ENCODE measurements around the gene KLHL30.

KLHL30 gene

GRCh38 chr2:238143239-238143951, 4.9 kb downstream of the KLHL30 start:
- Histone ChIP-seq H3K79me2 (ENCODE audit: insufficient read depth, low read depth) (no peaks in the 10 kb centered on the region), H3K4me2 (no peak overlapping the region), H4K20me1 (ENCODE audit: insufficient read depth) (no peaks in the 10 kb centered on the region), H3K27ac (no peak overlapping the region), H2AFZ (ENCODE audit: low read depth) (no peak overlapping the region), H3K4me1 (ENCODE audit: low read depth, poor library complexity, severe bottlenecking) (peaks cover 4% of the 10 kb centered on the region), H3K27me3 (ENCODE audit: insufficient read depth, low read depth) (no peaks in the 10 kb centered on the region), H3K4me3 (IDR thresholded peaks at IDR 0.05; ENCODE audit: insufficient read depth, low read depth, low read length) (no peak overlapping the region), H3K9ac (no peak overlapping the region), H3K36me3 (ENCODE audit: insufficient read depth) (no peaks in the 10 kb centered on the region)
- no peak for TF ChIP-seq CTCF (conservative IDR thresholded peaks at IDR 0.05; ENCODE audit: low read depth, low read length)

DNA sequence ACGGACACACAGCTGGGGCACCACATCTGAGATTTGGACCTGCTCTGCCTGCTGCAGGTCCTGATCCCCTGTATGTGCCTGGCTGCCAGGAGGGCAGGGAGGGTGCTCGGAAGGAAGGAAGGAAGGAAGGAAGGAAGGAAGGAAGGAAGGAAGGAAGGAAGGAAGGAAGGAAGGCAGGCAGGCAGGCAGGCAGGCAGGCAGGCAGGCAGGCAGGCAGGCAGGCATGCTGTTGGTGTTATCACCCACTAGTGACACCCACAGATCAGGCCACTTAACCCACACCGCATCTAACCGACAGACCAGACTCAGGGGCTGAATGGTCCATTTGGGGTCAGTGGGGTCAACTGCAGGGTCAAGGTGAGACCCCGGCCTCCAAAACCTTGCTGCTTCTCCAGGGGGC, 5.8 kb downstream of the KLHL30 start:
- no peak for TF ChIP-seq CTCF (conservative IDR thresholded peaks at IDR 0.05; ENCODE audit: low read depth, low read length)
- Histone ChIP-seq H3K27ac (no peak overlapping the region), H3K4me1 (ENCODE audit: low read depth, poor library complexity, severe bottlenecking) (peaks cover 4% of the 10 kb centered on the region), H2AFZ (ENCODE audit: low read depth) (no peak overlapping the region), H3K9ac (no peak overlapping the region), H3K4me2 (no peak overlapping the region), H4K20me1 (ENCODE audit: insufficient read depth) (no peaks in the 10 kb centered on the region), H3K36me3 (ENCODE audit: insufficient read depth) (no peaks in the 10 kb centered on the region), H3K27me3 (ENCODE audit: insufficient read depth, low read depth) (no peaks in the 10 kb centered on the region), H3K79me2 (ENCODE audit: insufficient read depth, low read depth) (no peaks in the 10 kb centered on the region), H3K4me3 (IDR thresholded peaks at IDR 0.05; ENCODE audit: insufficient read depth, low read depth, low read length) (no peak overlapping the region)

GRCh38 chr2:238145046-238145445, 6.6 kb downstream of the KLHL30 start:
- Histone ChIP-seq H3K4me1 (ENCODE audit: low read depth, poor library complexity, severe bottlenecking) (no peaks in the 10 kb centered on the region), H3K36me3 (ENCODE audit: insufficient read depth) (no peaks in the 10 kb centered on the region), H3K4me3 (IDR thresholded peaks at IDR 0.05; ENCODE audit: insufficient read depth, low read depth, low read length) (no peak overlapping the region), H3K27me3 (ENCODE audit: insufficient read depth, low read depth) (no peaks in the 10 kb centered on the region), H3K9ac (no peak overlapping the region), H3K4me2 (no peak overlapping the region), H3K79me2 (ENCODE audit: insufficient read depth, low read depth) (no peaks in the 10 kb centered on the region), H3K27ac (no peak overlapping the region), H4K20me1 (ENCODE audit: insufficient read depth) (no peaks in the 10 kb centered on the region), H2AFZ (ENCODE audit: low read depth) (no peak overlapping the region)
- TF ChIP-seq CTCF (conservative IDR thresholded peaks at IDR 0.05; ENCODE audit: low read depth, low read length): no peak

GRCh38 chr2:238145851-238146250, 7.4 kb downstream of the KLHL30 start:
- no peak overlapping the region for H3K4me2 ChIP-seq

More at GRCh38 chr2:238145851-238146250, 7.4 kb downstream of the KLHL30 start:
- H4K20me1 ChIP-seq (ENCODE audit: insufficient read depth): no peaks in the 10 kb centered on the region
- no peaks in the 10 kb centered on the region for H3K36me3 ChIP-seq (ENCODE audit: insufficient read depth)
- H2AFZ ChIP-seq (ENCODE audit: low read depth): no peak overlapping the region
- H3K79me2 ChIP-seq (ENCODE audit: insufficient read depth, low read depth): no peaks in the 10 kb centered on the region
- H3K27ac ChIP-seq: no peak overlapping the region
- no peaks in the 10 kb centered on the region for H3K27me3 ChIP-seq (ENCODE audit: insufficient read depth, low read depth)
- H3K4me3 ChIP-seq (IDR thresholded peaks at IDR 0.05; ENCODE audit: insufficient read depth, low read depth, low read length): no peak overlapping the region
- no peaks in the 10 kb centered on the region for H3K4me1 ChIP-seq (ENCODE audit: low read depth, poor library complexity, severe bottlenecking)
- H3K9ac ChIP-seq: no peak overlapping the region
- no peak for TF ChIP-seq CTCF (conservative IDR thresholded peaks at IDR 0.05; ENCODE audit: low read depth, low read length)
